ENCODE data around the gene FOXP1.

DNA sequence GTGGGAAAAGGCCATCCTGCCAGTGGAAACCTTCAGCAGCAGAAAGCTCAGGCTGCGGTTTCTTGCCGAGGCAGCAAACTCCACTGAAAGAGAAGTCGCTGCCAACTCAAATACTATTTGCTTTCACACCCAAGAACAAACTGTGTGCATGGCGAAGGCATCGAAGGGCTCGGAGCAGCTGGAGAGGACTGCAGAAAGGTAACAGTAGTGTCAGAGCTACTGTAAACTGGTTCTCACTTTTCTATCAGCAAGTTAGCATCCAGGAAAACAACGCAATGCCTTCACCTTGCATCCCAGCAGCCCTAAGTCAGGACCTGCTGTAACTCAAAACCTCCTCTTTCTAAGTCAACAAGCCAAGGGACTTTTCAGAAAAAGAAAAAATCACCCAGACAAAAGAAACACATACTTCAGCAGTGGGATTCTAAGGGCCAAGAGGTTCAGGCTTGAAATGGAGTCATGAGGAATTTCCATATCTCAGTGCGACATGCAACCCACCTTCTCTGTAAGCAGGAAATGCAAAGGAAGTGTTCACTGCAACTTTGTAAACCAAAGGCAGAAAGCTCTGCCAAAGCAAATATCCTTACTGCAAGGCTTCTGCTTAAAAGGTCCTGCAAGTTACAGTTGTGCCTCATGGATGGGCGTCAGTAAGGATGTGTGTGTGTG, 193.5 kb downstream of the FOXP1 start:
- TF ChIP-seq, protein P1, sequence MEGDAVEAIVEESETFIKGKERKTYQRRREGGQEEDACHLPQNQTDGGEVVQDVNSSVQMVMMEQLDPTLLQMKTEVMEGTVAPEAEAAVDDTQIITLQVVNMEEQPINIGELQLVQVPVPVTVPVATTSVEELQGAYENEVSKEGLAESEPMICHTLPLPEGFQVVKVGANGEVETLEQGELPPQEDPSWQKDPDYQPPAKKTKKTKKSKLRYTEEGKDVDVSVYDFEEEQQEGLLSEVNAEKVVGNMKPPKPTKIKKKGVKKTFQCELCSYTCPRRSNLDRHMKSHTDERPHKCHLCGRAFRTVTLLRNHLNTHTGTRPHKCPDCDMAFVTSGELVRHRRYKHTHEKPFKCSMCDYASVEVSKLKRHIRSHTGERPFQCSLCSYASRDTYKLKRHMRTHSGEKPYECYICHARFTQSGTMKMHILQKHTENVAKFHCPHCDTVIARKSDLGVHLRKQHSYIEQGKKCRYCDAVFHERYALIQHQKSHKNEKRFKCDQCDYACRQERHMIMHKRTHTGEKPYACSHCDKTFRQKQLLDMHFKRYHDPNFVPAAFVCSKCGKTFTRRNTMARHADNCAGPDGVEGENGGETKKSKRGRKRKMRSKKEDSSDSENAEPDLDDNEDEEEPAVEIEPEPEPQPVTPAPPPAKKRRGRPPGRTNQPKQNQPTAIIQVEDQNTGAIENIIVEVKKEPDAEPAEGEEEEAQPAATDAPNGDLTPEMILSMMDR (IDR thresholded peaks at IDR 0.05), result no peak
- TF ChIP-seq POLR2A (IDR thresholded peaks at IDR 0.05), result no peak
